ENCODE measurements around the gene RNF181. TPM values are rescaled to one million over a fixed set of nuclear protein-coding genes. Genes with fewer than 3 reads are reported as not detected.
"Not testable (repeated sequence)": the region's sequence is repeated elsewhere in the genome, so short reads cannot be mapped to it uniquely, and the experiment has no call there.

RNF181 gene
- total and polyA plus RNA-seq, 2 of the 13 experiments (the other 11 are each of a cell fraction or from before 2014, with no cell fraction given): 224 to 578 TPM

- H2AFZ ChIP-seq (ENCODE audit: low read length); DNase-seq (ENCODE audit: low spot score); H4K20me1 ChIP-seq (ENCODE audit: insufficient read depth, low read length); H3K9me3 ChIP-seq (ENCODE audit: low read length); in situ Hi-C loops (cut with HindIII; ENCODE audit: extremely low pct_ligation_motif_present, low pct_unique_long_range_greater_than_20kb); FAIRE-seq; CTCF ChIA-PET (ENCODE audit: low intra/inter-chr PET ratio, low total read pairs); H3K27me3 ChIP-seq (ENCODE audit: control insufficient read depth in 1 of 2, insufficient read depth in 2 of 2, low read length in 2 of 2); BruUV-seq (replicated peaks): not testable (repeated sequence)
- Histone ChIP-seq H3K9ac (ENCODE audit: insufficient read depth, low read depth, low read length) (peak overlapping the region; percentile 92), H3K36me3 (replicated peaks in 1 of 2; ENCODE audit: control insufficient read depth in 1 of 2, insufficient read depth in 2 of 2, low read length in 2 of 2) (peaks cover 7 to 35% of the 10 kb centered on the region in 2 experiments), H3K4me1 (ENCODE audit: insufficient read depth, low read length) (peaks cover 55% of the 10 kb centered on the region), H3K79me2 (ENCODE audit: insufficient read depth, low read length) (peaks cover 41% of the 10 kb centered on the region), H3K4me2 (ENCODE audit: low read depth, low read length) (peak overlapping the region; percentile 96), H3K27ac (ENCODE audit: extremely low read length, insufficient read depth, low read length) (peak overlapping the region; percentile 91), H3K4me3 (replicated peaks in 1 of 3; ENCODE audit: insufficient read depth in 1 of 3, low read depth in 2 of 3, low read length in 3 of 3) (peak overlapping the region; percentile 84 to 98 (median 91))
- intact Hi-C loops (cut with micrococcal nuclease; ENCODE audit: unreplicated experiment): loop anchor here (2.0 kb wide), 1 partner anchor 16 kb away; the partner anchor contains the start of gene VAMP8
- peak; percentile 1; the same call in 1 of the 3 replicates for ATAC-seq
- TF ChIP-seq ZNF350 (CRISPR knock-in tag; IDR thresholded peaks at IDR 0.05; ENCODE audit: borderline replicate concordance, low read depth) (0 out of 2 replicates have a peak, but pooled peaks have one; percentile 25), SRY (CRISPR knock-in tag; IDR thresholded peaks at IDR 0.05) (0 out of 2 replicates have a peak, but pooled peaks have one; percentile 52), ZNF430 (CRISPR knock-in tag; IDR thresholded peaks at IDR 0.05) (peak; percentile 50; the same call in 1 of the 2 replicates), NRL (CRISPR knock-in tag; IDR thresholded peaks at IDR 0.05; ENCODE audit: borderline replicate concordance) (0 out of 2 replicates have a peak, but pooled peaks have one; percentile 32), ZNF784 (CRISPR knock-in tag; IDR thresholded peaks at IDR 0.05; ENCODE audit: borderline replicate concordance) (0 out of 2 replicates have a peak, but pooled peaks have one; percentile 8), ETV6 (CRISPR knock-in tag; conservative IDR thresholded peaks at IDR 0.05) (0 out of 2 replicates have a peak, but pooled peaks have one; percentile 13), ZNF772 (CRISPR knock-in tag; IDR thresholded peaks at IDR 0.05) (0 out of 2 replicates have a peak, but pooled peaks have one; percentile 23), POGZ (CRISPR knock-in tag; IDR thresholded peaks at IDR 0.05) (peak; percentile 48; the same call in 1 of the 2 replicates), ZNF275 (CRISPR knock-in tag; IDR thresholded peaks at IDR 0.05; ENCODE audit: borderline replicate concordance) (0 out of 2 replicates have a peak, but pooled peaks have one; percentile 2)
- POLR2A ChIA-PET: interaction anchor here (0.8 to 20.8 kb wide), 17 partner anchors 10 to 253 kb away, joined by 3 to 645 read pairs (median 18); partner anchors contain the start of genes C2orf68, ELMOD3, MAT2A and RETSAT
- WGBS (ENCODE audit: low lambda C conversion rate): 2% methylated on average over 12 of the region's 12 CpGs
Observed at GRCh38 chr2:85560403-85560726, 35.2 kb upstream of the RNF181 start.
